Measurements from ENCODE around the gene MVK. TPM values are rescaled to one million over a fixed set of nuclear protein-coding genes. Genes with fewer than 3 reads are reported as not detected.

The MVK gene
- polyA plus RNA-seq (2013, experiment 1 of 2; ENCODE audit: insufficient read length): 10.3 TPM
- polyA plus RNA-seq (2013, experiment 2 of 2; ENCODE audit: insufficient read length): 9.7 TPM

GRCh38 chr12:109573029-109573913, at the start of gene MVK, which contains the start of gene MMAB:
TSS of gene MVK (plus strand) at chr12:109573794. CDS start at chr12:109574823, 1,029 bp downstream.
TSS of gene MMAB (minus strand) at chr12:109573504. CDS start at chr12:109573480, 24 bp downstream.
- DNase-seq: peak; percentile 98

GRCh38 chr12:109524466-109525278, 48.9 kb upstream of the MVK start:
- DNase-seq: no peak

GRCh38 chr12:109525279-109525585, 48.4 kb upstream of the MVK start:
- DNase-seq: no peak

GRCh38 chr12:109527489-109528123, 46.0 kb upstream of the MVK start:
- no peak for DNase-seq

- no peak for DNase-seq
Measured at GRCh38 chr12:109529691-109530640, 43.6 kb upstream of the MVK start.

GRCh38 chr12:109531411-109531810, 42.2 kb upstream of the MVK start:
- peak; percentile 13 for DNase-seq

GRCh38 chr12:109532721-109533486, 40.7 kb upstream of the MVK start:
- no peak for DNase-seq

GRCh38 chr12:109533487-109533740, 40.2 kb upstream of the MVK start:
- DNase-seq: no peak

- DNase-seq: no peak
Measured at GRCh38 chr12:109534456-109534855, 39.1 kb upstream of the MVK start.

GRCh38 chr12:109535231-109535862, 38.2 kb upstream of the MVK start:
- no peak for DNase-seq

- DNase-seq: no peak
Measured at GRCh38 chr12:109535863-109536250, 37.7 kb upstream of the MVK start.

- no peak for DNase-seq
Measured at GRCh38 chr12:109537136-109537535, 36.5 kb upstream of the MVK start.

GRCh38 chr12:109538191-109538863, 35.3 kb upstream of the MVK start:
- DNase-seq: no peak

GRCh38 chr12:109539508-109539907, 34.1 kb upstream of the MVK start:
- peak; percentile 65 for DNase-seq

- DNase-seq: no peak
Measured at GRCh38 chr12:109540526-109541412, 32.8 kb upstream of the MVK start.

- no peak for DNase-seq
Measured at GRCh38 chr12:109541413-109541726, 32.2 kb upstream of the MVK start.

GRCh38 chr12:109542014-109542413, 31.6 kb upstream of the MVK start:
- DNase-seq: peak; percentile 70

GRCh38 chr12:109542876-109543275, 30.7 kb upstream of the MVK start:
- DNase-seq: peak; percentile 5

- DNase-seq: peak; percentile 16
Measured at GRCh38 chr12:109544955-109545531, 28.6 kb upstream of the MVK start.
